ENCODE data around the gene RPS15. TPM values are rescaled to one million over a fixed set of nuclear protein-coding genes. Genes with fewer than 3 reads are reported as not detected.
"Not testable (repeated sequence)": the region's sequence is repeated elsewhere in the genome, so short reads cannot be mapped to it uniquely, and the experiment has no call there.

Gene RPS15
- total RNA-seq, 2 experiments from 2014 or later: 1,384 TPM

- ChIA-PET POLR2A (no interaction called here), CTCF (no interaction called here)
- Mint-ChIP-seq H3K9me3 (ENCODE audit: insufficient read depth) (no peaks in the 10 kb centered on the region), H3K27me3 (ENCODE audit: low read depth) (no peaks in the 10 kb centered on the region), H3K4me1 (ENCODE audit: low read depth) (peaks cover 31% of the 10 kb centered on the region), H3K27ac (no peak overlapping the region), H3K36me3 (ENCODE audit: low read depth) (peaks cover 49% of the 10 kb centered on the region), H3K4me3 (no peak overlapping the region)
- ATAC-seq (no peak), DNase-seq (no peak)
Measured at GRCh38 chr19:1417681-1418495, 20.3 kb upstream of the RPS15 start.

- H3K27me3 Mint-ChIP-seq (ENCODE audit: low read depth): no peaks in the 10 kb centered on the region
- POLR2A ChIA-PET: interaction anchor here (1.1 kb wide), 1 partner anchor 19 kb away, joined by 6 read pairs; no protein-coding TSS in a partner anchor
Measured at GRCh38 chr19:1418496-1418775, 19.8 kb upstream of the RPS15 start.

GRCh38 chr19:1418951-1419738, 19.1 kb upstream of the RPS15 start:
- Mint-ChIP-seq H3K4me1 (ENCODE audit: low read depth) (peaks cover 23% of the 10 kb centered on the region), H3K36me3 (ENCODE audit: low read depth) (peaks cover 59% of the 10 kb centered on the region), H3K4me3 (no peak overlapping the region), H3K9me3 (ENCODE audit: insufficient read depth) (no peaks in the 10 kb centered on the region), H3K27ac (no peak overlapping the region), H3K27me3 (ENCODE audit: low read depth) (no peaks in the 10 kb centered on the region)
- DNase-seq: no peak
- ChIA-PET CTCF (no interaction called here), POLR2A (interaction anchor here (1.1 kb wide), 1 partner anchor 18 kb away, joined by 6 read pairs; no protein-coding TSS in a partner anchor)
- no peak for ATAC-seq

More at GRCh38 chr19:1418496-1418775, 19.8 kb upstream of the RPS15 start:
- CTCF ChIA-PET: no interaction called here
- H3K4me3 Mint-ChIP-seq: no peak overlapping the region
- no peaks in the 10 kb centered on the region for H3K9me3 Mint-ChIP-seq (ENCODE audit: insufficient read depth)
- H3K4me1 Mint-ChIP-seq (ENCODE audit: low read depth): peaks cover 26% of the 10 kb centered on the region
- DNase-seq (no peak), ATAC-seq (no peak)
- H3K36me3 Mint-ChIP-seq (ENCODE audit: low read depth): peaks cover 52% of the 10 kb centered on the region
- H3K27ac Mint-ChIP-seq: no peak overlapping the region

GRCh38 chr19:1420085-1420484, 18.1 kb upstream of the RPS15 start:
- H3K27me3 Mint-ChIP-seq (ENCODE audit: low read depth); DNase-seq; H3K9me3 Mint-ChIP-seq (ENCODE audit: insufficient read depth); H3K27ac Mint-ChIP-seq; ATAC-seq; CTCF ChIA-PET; H3K4me3 Mint-ChIP-seq: not testable (repeated sequence)
- Mint-ChIP-seq H3K36me3 (ENCODE audit: low read depth) (peaks cover 61% of the 10 kb centered on the region), H3K4me1 (ENCODE audit: low read depth) (peaks cover 19% of the 10 kb centered on the region)
- POLR2A ChIA-PET: interaction anchor here (1.1 kb wide), 1 partner anchor 9 kb away, joined by 5 read pairs; no protein-coding TSS in a partner anchor

GRCh38 chr19:1420590-1420989, 17.6 kb upstream of the RPS15 start:
- no peaks in the 10 kb centered on the region for H3K9me3 Mint-ChIP-seq (ENCODE audit: insufficient read depth)
- CTCF ChIA-PET: no interaction called here

GRCh38 chr19:1421218-1421957, 16.8 kb upstream of the RPS15 start:
- DNase-seq (no peak), ATAC-seq (no peak)
- Mint-ChIP-seq H3K36me3 (ENCODE audit: low read depth) (peaks cover 65% of the 10 kb centered on the region), H3K4me1 (ENCODE audit: low read depth) (peaks cover 6% of the 10 kb centered on the region), H3K9me3 (ENCODE audit: insufficient read depth) (no peaks in the 10 kb centered on the region), H3K27me3 (ENCODE audit: low read depth) (no peaks in the 10 kb centered on the region), H3K4me3 (no peak overlapping the region), H3K27ac (no peak overlapping the region)
- ChIA-PET POLR2A (interaction anchor here (1.1 kb wide), 1 partner anchor 11 kb away, joined by 5 read pairs; no protein-coding TSS in a partner anchor), CTCF (no interaction called here)

More at GRCh38 chr19:1420590-1420989, 17.6 kb upstream of the RPS15 start:
- Mint-ChIP-seq H3K36me3 (ENCODE audit: low read depth) (peaks cover 63% of the 10 kb centered on the region), H3K27ac (no peak overlapping the region), H3K27me3 (ENCODE audit: low read depth) (no peaks in the 10 kb centered on the region), H3K4me3 (no peak overlapping the region), H3K4me1 (ENCODE audit: low read depth) (peaks cover 14% of the 10 kb centered on the region)
- ATAC-seq: no peak
- POLR2A ChIA-PET: interaction anchor here (1.1 kb wide), 1 partner anchor 10 kb away, joined by 5 read pairs; no protein-coding TSS in a partner anchor
- DNase-seq: no peak

- Mint-ChIP-seq H3K36me3 (ENCODE audit: low read depth) (peaks cover 66% of the 10 kb centered on the region), H3K27me3 (ENCODE audit: low read depth) (no peaks in the 10 kb centered on the region), H3K9me3 (ENCODE audit: insufficient read depth) (no peaks in the 10 kb centered on the region), H3K4me1 (ENCODE audit: low read depth) (peaks cover 4% of the 10 kb centered on the region), H3K27ac (no peak overlapping the region), H3K4me3 (no peak overlapping the region)
- POLR2A ChIA-PET: no interaction called here
- no peak for ATAC-seq
- CTCF ChIA-PET: no interaction called here
- no peak for DNase-seq
Measured at GRCh38 chr19:1421958-1422305, 16.3 kb upstream of the RPS15 start.

GRCh38 chr19:1422360-1422759, 15.8 kb upstream of the RPS15 start:
- CTCF ChIA-PET: no interaction called here
- Mint-ChIP-seq H3K4me3 (no peak overlapping the region), H3K27me3 (ENCODE audit: low read depth) (no peaks in the 10 kb centered on the region), H3K4me1 (ENCODE audit: low read depth) (peaks cover 3% of the 10 kb centered on the region), H3K27ac (no peak overlapping the region), H3K9me3 (ENCODE audit: insufficient read depth) (no peaks in the 10 kb centered on the region), H3K36me3 (ENCODE audit: low read depth) (peaks cover 63% of the 10 kb centered on the region)
- ATAC-seq: no peak
- DNase-seq: no peak
- POLR2A ChIA-PET: no interaction called here

- POLR2A ChIA-PET: no interaction called here
- Mint-ChIP-seq H3K27me3 (ENCODE audit: low read depth) (no peaks in the 10 kb centered on the region), H3K4me1 (ENCODE audit: low read depth) (no peaks in the 10 kb centered on the region), H3K36me3 (ENCODE audit: low read depth) (peaks cover 59% of the 10 kb centered on the region), H3K9me3 (ENCODE audit: insufficient read depth) (no peaks in the 10 kb centered on the region), H3K4me3 (no peak overlapping the region), H3K27ac (no peak overlapping the region)
- CTCF ChIA-PET: no interaction called here
- ATAC-seq (no peak), DNase-seq (no peak)
Measured at GRCh38 chr19:1422943-1423342, 15.3 kb upstream of the RPS15 start.

GRCh38 chr19:1423436-1424191, 14.6 kb upstream of the RPS15 start:
- no peaks in the 10 kb centered on the region for H3K9me3 Mint-ChIP-seq (ENCODE audit: insufficient read depth)
- no peaks in the 10 kb centered on the region for H3K27me3 Mint-ChIP-seq (ENCODE audit: low read depth)
- no peak for DNase-seq
- POLR2A ChIA-PET: no interaction called here
- peaks cover 57% of the 10 kb centered on the region for H3K36me3 Mint-ChIP-seq (ENCODE audit: low read depth)
- no peaks in the 10 kb centered on the region for H3K4me1 Mint-ChIP-seq (ENCODE audit: low read depth)
- no peak overlapping the region for H3K27ac Mint-ChIP-seq
- ATAC-seq: no peak
- CTCF ChIA-PET: no interaction called here
- H3K4me3 Mint-ChIP-seq: no peak overlapping the region

- CTCF ChIA-PET: no interaction called here
- H3K9me3 Mint-ChIP-seq (ENCODE audit: insufficient read depth): no peaks in the 10 kb centered on the region
- ATAC-seq: no peak
- no peaks in the 10 kb centered on the region for H3K27me3 Mint-ChIP-seq (ENCODE audit: low read depth)
- H3K27ac Mint-ChIP-seq: no peak overlapping the region
- DNase-seq: no peak
- H3K36me3 Mint-ChIP-seq (ENCODE audit: low read depth): peaks cover 50% of the 10 kb centered on the region
- no peaks in the 10 kb centered on the region for H3K4me1 Mint-ChIP-seq (ENCODE audit: low read depth)
- no peak overlapping the region for H3K4me3 Mint-ChIP-seq
- POLR2A ChIA-PET: no interaction called here
Measured at GRCh38 chr19:1424192-1424955, 13.8 kb upstream of the RPS15 start.
